Measurements from ENCODE around the gene SLC33A1. TPM values are rescaled to one million over a fixed set of nuclear protein-coding genes. Genes with fewer than 3 reads are reported as not detected.
"Not testable (repeated sequence)": the region's sequence is repeated elsewhere in the genome, so short reads cannot be mapped to it uniquely, and the experiment has no call there.

SLC33A1 gene
- total RNA-seq, 1 experiment from 2014 or later, result 24.9 TPM

- TF ChIP-seq ZNF512 (CRISPR knock-in tag; IDR thresholded peaks at IDR 0.05; ENCODE audit: borderline replicate concordance) (no peak), ATF6 (CRISPR knock-in tag; IDR thresholded peaks at IDR 0.05) (no peak)
Observed at GRCh38 chr3:155889952-155890351, 35.7 kb upstream of the SLC33A1 start (continued).

- H3K27ac Mint-ChIP-seq, result peak overlapping the region; percentile 54
- ATAC-seq (no peak), DNase-seq (ENCODE audit: low spot score) (no peak)
- H3K36me3 Mint-ChIP-seq, result peaks cover 10% of the 10 kb centered on the region
- H3K4me3 Mint-ChIP-seq, result no peak overlapping the region
- H3K4me1 Mint-ChIP-seq, result peaks cover 12% of the 10 kb centered on the region
- H3K27me3 Mint-ChIP-seq (ENCODE audit: low read depth), result no peaks in the 10 kb centered on the region
- no peaks in the 10 kb centered on the region for H3K9me3 Mint-ChIP-seq
- no peak for TF ChIP-seq ESRRA (CRISPR knock-in tag; IDR thresholded peaks at IDR 0.05; ENCODE audit: borderline replicate concordance)
- ChIA-PET CTCF (interaction anchor here (1.1 kb wide), 1 partner anchor 83 kb away, joined by 3 read pairs; the partner anchor contains the start of gene C3orf33), POLR2A (no interaction called here)
Observed at GRCh38 chr3:155889212-155889611, 35.0 kb upstream of the SLC33A1 start.

GRCh38 chr3:155886915-155887314 is 32.7 kb upstream of the SLC33A1 start:
- Mint-ChIP-seq H3K4me3 (no peak overlapping the region), H3K4me1 (peaks cover 12% of the 10 kb centered on the region), H3K36me3 (no peaks in the 10 kb centered on the region), H3K27ac (no peak overlapping the region), H3K27me3 (ENCODE audit: low read depth) (no peaks in the 10 kb centered on the region), H3K9me3 (no peaks in the 10 kb centered on the region)
- TF ChIP-seq EMX1 (CRISPR knock-in tag; IDR thresholded peaks at IDR 0.05) (no peak), IRF2 (CRISPR knock-in tag; IDR thresholded peaks at IDR 0.05; ENCODE audit: borderline replicate concordance, low read depth) (no peak), ZNF263 (CRISPR knock-in tag; IDR thresholded peaks at IDR 0.05; ENCODE audit: low read depth) (no peak), NFATC4 (CRISPR knock-in tag; IDR thresholded peaks at IDR 0.05) (no peak), ATF2 (CRISPR knock-in tag; IDR thresholded peaks at IDR 0.05; ENCODE audit: borderline replicate concordance, low read depth) (no peak), HMGA2 (CRISPR knock-in tag; IDR thresholded peaks at IDR 0.05) (no peak), TCF7 (CRISPR knock-in tag; IDR thresholded peaks at IDR 0.05; ENCODE audit: low read depth) (no peak), IRF1 (CRISPR knock-in tag; IDR thresholded peaks at IDR 0.05) (no peak), ATF6 (CRISPR knock-in tag; IDR thresholded peaks at IDR 0.05) (no peak)
- CTCF ChIA-PET, result interaction anchor here (0.5 to 1.4 kb wide), 2 partner anchors 54 to 81 kb away, joined by 3 read pairs; partner anchors contain the start of gene C3orf33
- DNase-seq (ENCODE audit: low spot score) (no peak), ATAC-seq (no peak)
- POLR2A ChIA-PET, result no interaction called here

- not testable (repeated sequence) for H3K27ac Mint-ChIP-seq; H3K27me3 Mint-ChIP-seq (ENCODE audit: low read depth); H3K9me3 Mint-ChIP-seq; H3K36me3 Mint-ChIP-seq; DNase-seq (ENCODE audit: low spot score); ATAC-seq; H3K4me3 Mint-ChIP-seq
- ChIA-PET POLR2A (interaction anchor here (0.7 kb wide), 2 partner anchors 67 to 1647 kb away, joined by 3 read pairs; no protein-coding TSS in a partner anchor), CTCF (interaction anchor here (0.7 to 1.4 kb wide), 2 partner anchors 80 to 564 kb away, joined by 3 to 6 read pairs; partner anchors contain the start of gene C3orf33)
- peaks cover 15% of the 10 kb centered on the region for H3K4me1 Mint-ChIP-seq
Observed at GRCh38 chr3:155886348-155886747, 32.1 kb upstream of the SLC33A1 start.

Measured in WTC11 (cell line).